ENCODE data around the gene SLC25A23.
"Not testable (repeated sequence)": the region's sequence is repeated elsewhere in the genome, so short reads cannot be mapped to it uniquely, and the experiment has no call there.

SLC25A23 gene

GRCh38 chr19:6459262-6460098 lies at the start of gene SLC25A23:
TSS of gene SLC25A23 (minus strand) at chr19:6459792. CDS start at chr19:6459628, 164 bp downstream.
- DNase-seq (ENCODE audit: low read depth in 2 of 2): peak; percentile 50 to 60

- not testable (repeated sequence) for DNase-seq (ENCODE audit: low read depth in 2 of 2)
Observed at GRCh38 chr19:6508028-6508771, 48.6 kb upstream of the SLC25A23 start.

GRCh38 chr19:6503407-6504201 lies 44.0 kb upstream of the SLC25A23 start:
- DNase-seq (ENCODE audit: low read depth in 2 of 2): no peak

GRCh38 chr19:6501740-6502648 lies 42.4 kb upstream of the SLC25A23 start, which contains the start of gene TUBB4A:
TSS of gene TUBB4A (minus strand) at chr19:6502309. CDS start at chr19:6502212, 97 bp downstream.
- no peak for DNase-seq (ENCODE audit: low read depth in 2 of 2)

GRCh38 chr19:6500837-6501739 lies 41.5 kb upstream of the SLC25A23 start:
- no peak for DNase-seq (ENCODE audit: low read depth in 2 of 2)

- DNase-seq (ENCODE audit: low read depth in 2 of 2): no peak
Observed at GRCh38 chr19:6499052-6499790, 39.6 kb upstream of the SLC25A23 start.

- DNase-seq (ENCODE audit: low read depth in 2 of 2): no peak
Observed at GRCh38 chr19:6498294-6499036, 38.9 kb upstream of the SLC25A23 start.

GRCh38 chr19:6495947-6496346 lies 36.4 kb upstream of the SLC25A23 start:
- DNase-seq (ENCODE audit: low read depth in 2 of 2): no peak

GRCh38 chr19:6494438-6495036 lies 34.9 kb upstream of the SLC25A23 start:
- DNase-seq (ENCODE audit: low read depth in 2 of 2): no peak

GRCh38 chr19:6491802-6492592 lies 32.4 kb upstream of the SLC25A23 start:
- DNase-seq (ENCODE audit: low read depth in 2 of 2): no peak

GRCh38 chr19:6490134-6490533 lies 30.5 kb upstream of the SLC25A23 start:
- DNase-seq (ENCODE audit: low read depth in 2 of 2): no peak

- no peak for DNase-seq (ENCODE audit: low read depth in 2 of 2)
Observed at GRCh38 chr19:6489278-6490061, 29.9 kb upstream of the SLC25A23 start.

GRCh38 chr19:6484831-6485230 lies 25.2 kb upstream of the SLC25A23 start:
- no peak for DNase-seq (ENCODE audit: low read depth in 2 of 2)

GRCh38 chr19:6484230-6484629 lies 24.6 kb upstream of the SLC25A23 start:
- DNase-seq (ENCODE audit: low read depth in 2 of 2): no peak

GRCh38 chr19:6483235-6483634 lies 23.6 kb upstream of the SLC25A23 start:
- no peak for DNase-seq (ENCODE audit: low read depth in 2 of 2)

GRCh38 chr19:6482343-6482686 lies 22.7 kb upstream of the SLC25A23 start:
- DNase-seq (ENCODE audit: low read depth in 2 of 2): no peak
